Measurements from ENCODE around the gene LONP1.
"Not testable (repeated sequence)": the region's sequence is repeated elsewhere in the genome, so short reads cannot be mapped to it uniquely, and the experiment has no call there.

LONP1 gene

GRCh38 chr19:5707576-5708575 lies 12.1 kb downstream of the LONP1 start:
- DNase-seq = no peak

- no peak for DNase-seq
These were observed 12.9 kb downstream of the LONP1 start for GRCh38 chr19:5706876-5707573.

GRCh38 chr19:5705552-5705951 lies 14.4 kb downstream of the LONP1 start:
- no peak for DNase-seq

- no peak for DNase-seq
These were observed 15.8 kb downstream of the LONP1 start for GRCh38 chr19:5703819-5704818.

- DNase-seq = not testable (repeated sequence)
These were observed 17.9 kb downstream of the LONP1 start for GRCh38 chr19:5702053-5702410.

- DNase-seq = no peak
These were observed 19.4 kb downstream of the LONP1 start for GRCh38 chr19:5700455-5701092.

- no peak for DNase-seq
These were observed 21.1 kb downstream of the LONP1 start for GRCh38 chr19:5698635-5699422.

GRCh38 chr19:5697890-5698634 lies 21.9 kb downstream of the LONP1 start:
- DNase-seq = no peak

- DNase-seq = no peak
These were observed 22.7 kb downstream of the LONP1 start for GRCh38 chr19:5697022-5697889.

GRCh38 chr19:5696196-5697021 lies 23.5 kb downstream of the LONP1 start:
- DNase-seq = no peak

- DNase-seq = no peak
These were observed 24.2 kb downstream of the LONP1 start for GRCh38 chr19:5695649-5696195.

GRCh38 chr19:5694956-5695648 lies 24.8 kb downstream of the LONP1 start:
- DNase-seq = no peak

- no peak for DNase-seq
These were observed 25.6 kb downstream of the LONP1 start for GRCh38 chr19:5694167-5694955.

- no peak for DNase-seq
These were observed 26.5 kb downstream of the LONP1 start for GRCh38 chr19:5693195-5694166.

- DNase-seq = no peak
These were observed 27.2 kb downstream of the LONP1 start for GRCh38 chr19:5692723-5693194.
